Anterior cingulate cortex (tissue), 58 donors: ENCODE data around the gene MAPK10.
A peak's percentile ranks its signal among the peaks of the same experiment; 100 is the strongest.

Source experiments
- DNase-seq, 58 donors: peaks; one replicate each; lab custom pipeline; 2025; lab: John Stamatoyannopoulos, UW

Gene MAPK10

GRCh38 chr4:86359944-86360478 is at the start of gene MAPK10:
Gene MAPK10 (minus strand): TSS chr4:86360053.
- DNase-seq: peak; percentile 21 to 97 (median 87)

- no peak for DNase-seq
Observed at GRCh38 chr4:86403575-86403974, 43.7 kb upstream of the MAPK10 start.

- no peak for DNase-seq
Observed at GRCh38 chr4:86401826-86402225, 42.0 kb upstream of the MAPK10 start.

- DNase-seq: no peak
Observed at GRCh38 chr4:86400216-86400615, 40.4 kb upstream of the MAPK10 start.

GRCh38 chr4:86398187-86398586 is 38.3 kb upstream of the MAPK10 start:
- no peak for DNase-seq

- no peak for DNase-seq
Observed at GRCh38 chr4:86393749-86394148, 33.9 kb upstream of the MAPK10 start.

GRCh38 chr4:86389664-86390063 is 29.8 kb upstream of the MAPK10 start:
- no peak for DNase-seq

GRCh38 chr4:86388252-86388651 is 28.4 kb upstream of the MAPK10 start:
- DNase-seq: no peak

GRCh38 chr4:86386817-86387415 is 27.1 kb upstream of the MAPK10 start:
- peak in 5 of 58 donors; percentile 2 to 50 (median 7) for DNase-seq

- no peak for DNase-seq
Observed at GRCh38 chr4:86386201-86386600, 26.3 kb upstream of the MAPK10 start.

- no peak for DNase-seq
Observed at GRCh38 chr4:86381431-86381830, 21.6 kb upstream of the MAPK10 start.

- no peak for DNase-seq
Observed at GRCh38 chr4:86380181-86380724, 20.4 kb upstream of the MAPK10 start.

- DNase-seq: no peak
Observed at GRCh38 chr4:86376850-86377249, 17.0 kb upstream of the MAPK10 start.

GRCh38 chr4:86368433-86368832 is 8.6 kb upstream of the MAPK10 start:
- no peak for DNase-seq

GRCh38 chr4:86367577-86367976 is 7.7 kb upstream of the MAPK10 start:
- no peak for DNase-seq

- no peak for DNase-seq
Observed at GRCh38 chr4:86366920-86367319, 7.1 kb upstream of the MAPK10 start.

GRCh38 chr4:86362510-86362909 is 2.7 kb upstream of the MAPK10 start:
- DNase-seq: no peak

GRCh38 chr4:86358257-86358656 is 1.6 kb downstream of the MAPK10 start:
- DNase-seq: peak in 37 of 58 donors; percentile 0 to 56 (median 23)

GRCh38 chr4:86357608-86358007 is 2.2 kb downstream of the MAPK10 start:
- peak in 23 of 58 donors; percentile 1 to 50 (median 15) for DNase-seq

GRCh38 chr4:86356425-86357210 is 3.2 kb downstream of the MAPK10 start:
- peak in 2 of 58 donors; percentile 3 to 13 for DNase-seq

GRCh38 chr4:86354390-86354789 is 5.5 kb downstream of the MAPK10 start:
- no peak for DNase-seq
